Measurements from ENCODE around the gene SLC4A1AP.
A peak's percentile ranks its signal among the peaks of the same experiment; 100 is the strongest.

The SLC4A1AP gene

DNA sequence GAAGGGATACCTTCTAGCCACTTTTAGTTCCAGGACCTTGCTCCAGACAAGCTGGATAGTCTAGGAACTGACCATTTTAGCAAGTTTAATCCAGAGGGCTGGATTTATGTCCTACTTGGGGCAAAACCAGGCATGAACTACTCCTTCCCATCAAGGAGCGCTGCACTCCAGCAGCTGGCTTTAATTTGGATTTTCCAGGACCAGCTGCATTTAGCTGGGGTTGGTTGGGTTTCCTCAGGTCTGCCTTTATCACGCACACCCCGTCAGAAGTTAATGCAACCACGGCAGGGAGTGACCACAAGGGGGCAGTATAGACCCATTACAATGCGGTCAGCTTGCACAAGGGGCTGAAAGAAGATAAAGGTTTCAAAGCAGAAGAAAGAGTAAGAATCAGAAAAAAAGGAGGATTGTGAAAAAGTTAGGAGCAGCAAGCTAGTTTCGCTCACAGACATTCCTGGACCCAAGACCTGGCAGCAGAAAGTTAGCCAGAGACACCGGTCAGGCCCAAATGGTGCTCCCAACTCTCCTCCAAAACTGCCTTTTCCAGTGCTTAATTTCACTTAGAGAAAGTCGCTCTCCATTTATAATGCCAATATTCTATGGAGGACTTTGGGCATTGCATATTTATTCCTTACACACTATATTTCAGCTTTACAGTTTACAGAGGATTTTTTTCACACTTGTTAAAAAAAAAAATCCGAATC, 40.1 kb downstream of the SLC4A1AP start:
- peak; percentile 93 to 94 for DNase-seq (ENCODE audit: low read depth in 2 of 2)

DNA sequence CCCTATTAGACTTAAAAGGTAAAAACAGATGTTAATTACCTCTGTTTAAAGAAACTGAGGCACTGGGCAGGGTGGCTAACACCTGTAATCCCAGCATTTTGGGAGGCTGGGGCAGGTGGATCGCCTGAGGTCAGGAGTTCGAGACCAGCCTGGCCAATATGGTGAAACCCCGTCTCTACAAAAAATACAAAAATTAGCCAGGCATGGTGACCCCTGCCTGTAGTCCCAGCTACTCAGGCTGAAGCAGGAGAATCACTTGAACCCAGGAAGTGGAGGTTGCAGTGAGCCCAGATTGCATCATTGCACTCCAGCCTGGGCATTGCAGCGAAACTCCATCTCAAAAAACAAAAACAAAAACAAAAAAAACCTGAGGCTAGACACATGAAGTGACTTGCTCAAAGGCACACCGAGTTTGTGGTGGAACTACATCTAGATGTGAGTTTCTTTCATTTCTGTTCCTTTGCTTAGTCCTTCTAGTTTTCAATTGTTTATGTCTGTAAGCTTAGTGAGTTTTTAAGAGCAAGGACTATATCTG, 40.7 kb downstream of the SLC4A1AP start:
- no peak for DNase-seq (ENCODE audit: low read depth in 2 of 2)

DNA sequence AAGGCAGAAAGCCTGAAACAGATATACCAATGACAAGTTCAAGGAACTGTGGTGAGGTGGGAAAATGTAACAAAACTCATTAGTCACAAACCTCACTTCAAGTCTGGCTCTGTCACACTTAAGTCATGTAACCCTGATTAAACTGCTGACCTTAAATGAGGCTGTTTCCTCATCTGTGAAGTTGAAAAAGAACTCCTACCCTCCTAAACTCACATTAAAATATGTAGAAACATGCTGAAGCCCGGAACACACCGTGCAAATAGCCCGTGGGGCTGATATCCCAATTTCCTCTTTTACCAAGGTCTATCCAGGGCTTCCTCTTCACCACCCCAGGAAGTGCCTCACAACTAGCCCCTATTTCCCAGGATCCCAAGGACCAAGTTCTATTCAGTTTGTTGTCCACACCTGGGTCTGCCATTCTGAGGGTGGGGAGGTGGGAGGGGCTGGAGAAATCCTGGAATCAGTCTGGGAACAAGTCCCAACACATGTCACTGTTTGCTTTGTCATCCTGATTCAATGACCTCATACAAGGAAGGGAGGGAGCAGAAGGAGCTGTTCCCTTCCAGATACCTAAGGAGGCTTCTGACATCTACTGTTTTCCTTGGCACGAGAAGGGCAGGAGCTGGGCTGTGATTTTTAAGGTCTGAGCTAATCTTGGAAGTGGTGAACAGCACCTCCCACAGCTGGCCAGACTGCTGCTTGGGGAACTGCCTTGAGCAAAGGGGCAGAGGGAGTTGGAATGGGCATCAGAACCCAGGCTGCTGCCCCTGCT, 42.3 kb downstream of the SLC4A1AP start:
- peak; percentile 74 to 75 for DNase-seq (ENCODE audit: low read depth in 2 of 2)

DNA sequence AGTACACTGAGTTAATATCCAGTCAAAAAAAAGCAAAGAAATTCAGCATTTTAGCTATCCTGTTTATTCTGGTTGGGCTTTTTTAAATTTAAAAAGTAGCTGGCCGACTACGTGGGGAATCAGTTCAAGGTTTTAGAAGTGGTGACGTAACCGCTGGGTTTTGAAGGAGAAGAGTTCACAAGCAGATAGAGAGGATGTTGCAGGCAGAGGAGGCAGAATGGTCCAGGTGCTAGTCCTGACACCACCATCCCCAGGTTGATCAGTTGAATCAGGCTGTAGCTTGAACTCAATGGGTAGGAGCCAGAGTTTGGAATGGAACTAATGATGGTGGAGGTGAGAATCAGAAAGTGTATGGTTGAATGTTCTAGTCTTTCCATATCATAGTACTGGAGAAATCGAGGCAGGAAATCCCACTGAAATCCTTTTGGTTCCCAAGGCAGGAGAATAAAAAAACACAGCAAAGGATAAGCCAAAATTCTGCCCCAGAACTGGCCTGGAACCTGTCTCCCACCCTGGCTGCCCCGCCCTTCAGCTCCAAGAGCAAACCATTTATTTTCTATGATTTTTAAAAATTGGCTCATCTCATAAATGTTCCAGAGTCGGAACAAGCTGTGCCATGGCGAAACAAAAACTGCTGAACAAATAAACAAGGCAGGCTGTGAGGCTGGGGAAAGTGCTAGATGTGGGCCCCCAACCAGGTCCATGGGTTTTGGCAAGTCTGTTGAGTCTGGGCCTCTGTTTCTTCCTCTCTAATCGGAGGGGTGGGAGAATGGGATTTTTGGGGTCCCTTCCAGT, 44.0 kb downstream of the SLC4A1AP start:
- no peak for DNase-seq (ENCODE audit: low read depth in 2 of 2)

DNA sequence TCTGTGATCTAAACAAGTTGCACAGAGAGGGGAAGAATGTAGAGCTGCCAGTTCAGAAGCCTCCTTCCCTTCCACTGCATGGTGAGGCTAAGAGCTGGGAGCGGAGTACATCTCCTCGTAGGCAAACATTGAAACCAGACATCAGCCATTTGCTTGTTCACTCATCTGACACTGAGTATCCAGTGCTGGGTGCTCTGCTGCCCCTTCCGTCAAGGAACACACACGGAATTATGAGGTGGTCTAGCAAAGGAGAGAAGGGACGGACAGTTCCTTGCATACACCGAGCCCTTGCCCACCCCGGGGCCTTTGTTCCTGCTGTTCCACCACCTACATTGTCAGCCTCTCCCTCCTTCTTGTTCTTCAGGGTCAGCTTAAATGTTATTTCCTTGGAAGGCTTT, 44.6 kb downstream of the SLC4A1AP start:
- DNase-seq (ENCODE audit: low read depth in 2 of 2): no peak

DNA sequence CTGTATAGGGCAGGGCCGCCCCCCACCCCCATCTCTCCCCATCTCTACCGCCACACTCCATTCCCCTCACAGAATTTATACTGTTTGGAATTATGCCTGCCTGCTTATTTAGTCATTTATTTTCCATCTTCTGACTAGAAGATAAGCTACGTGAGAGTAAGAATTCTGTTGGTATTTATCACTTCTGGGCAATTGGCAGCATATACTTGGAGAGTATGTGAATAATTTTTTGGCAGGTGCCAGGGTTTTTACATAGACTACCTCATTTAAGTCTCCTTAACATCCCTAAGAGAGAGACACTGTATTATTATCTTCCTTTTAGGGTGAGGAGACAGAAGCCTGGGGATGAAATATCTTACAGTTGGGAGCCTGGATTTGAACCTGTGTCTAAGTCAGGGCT, 45.0 kb downstream of the SLC4A1AP start:
- no peak for DNase-seq (ENCODE audit: low read depth in 2 of 2)

DNA sequence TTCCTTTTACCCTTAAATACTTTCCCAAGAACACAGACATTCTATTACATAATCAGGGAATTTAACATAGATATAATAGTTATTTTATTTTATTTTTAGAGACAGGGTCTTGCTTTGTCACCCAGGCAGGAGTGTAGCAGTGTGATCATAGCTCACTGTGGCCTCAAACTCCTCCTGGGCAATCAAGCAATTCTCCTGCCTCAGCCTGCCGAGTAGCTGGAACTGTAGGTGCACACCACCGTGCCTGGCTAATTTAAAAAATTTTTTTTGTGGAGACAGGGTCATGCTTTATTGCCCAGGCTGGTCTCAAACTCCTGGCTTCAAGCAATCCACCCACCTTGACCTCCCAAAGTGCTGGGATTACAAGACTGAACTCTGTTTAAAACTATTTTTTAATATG, 45.6 kb downstream of the SLC4A1AP start:
- DNase-seq (ENCODE audit: low read depth in 2 of 2): no peak

DNA sequence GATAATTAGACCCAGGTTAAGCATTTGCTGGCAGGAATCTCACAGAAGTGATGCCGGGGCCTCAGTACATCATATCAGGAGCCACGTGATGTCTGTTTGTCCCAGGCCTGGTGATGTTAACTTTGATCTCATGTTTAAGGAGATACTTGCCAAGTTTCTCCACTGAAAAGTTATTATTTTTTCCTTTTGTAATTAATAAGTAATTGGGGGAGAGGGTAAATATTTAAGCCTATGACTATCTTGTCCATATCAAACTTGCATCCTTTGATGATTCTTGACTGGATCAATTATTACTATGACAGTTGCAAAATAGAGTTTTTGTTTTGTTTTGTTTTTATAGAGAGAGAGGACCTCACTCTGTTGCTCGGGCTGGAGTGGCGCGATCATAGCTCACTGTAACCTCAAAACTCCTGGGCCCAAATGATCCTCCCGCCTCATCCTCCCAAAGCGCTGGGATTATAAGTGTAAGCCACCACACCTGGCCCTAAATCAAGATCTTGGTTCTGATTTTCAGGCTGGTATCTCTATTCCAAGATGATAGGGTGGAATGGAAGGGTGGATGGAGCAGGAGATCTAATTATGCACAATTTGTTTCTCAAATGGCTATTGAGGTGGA, 46.4 kb downstream of the SLC4A1AP start:
- no peak for DNase-seq (ENCODE audit: low read depth in 2 of 2)

DNA sequence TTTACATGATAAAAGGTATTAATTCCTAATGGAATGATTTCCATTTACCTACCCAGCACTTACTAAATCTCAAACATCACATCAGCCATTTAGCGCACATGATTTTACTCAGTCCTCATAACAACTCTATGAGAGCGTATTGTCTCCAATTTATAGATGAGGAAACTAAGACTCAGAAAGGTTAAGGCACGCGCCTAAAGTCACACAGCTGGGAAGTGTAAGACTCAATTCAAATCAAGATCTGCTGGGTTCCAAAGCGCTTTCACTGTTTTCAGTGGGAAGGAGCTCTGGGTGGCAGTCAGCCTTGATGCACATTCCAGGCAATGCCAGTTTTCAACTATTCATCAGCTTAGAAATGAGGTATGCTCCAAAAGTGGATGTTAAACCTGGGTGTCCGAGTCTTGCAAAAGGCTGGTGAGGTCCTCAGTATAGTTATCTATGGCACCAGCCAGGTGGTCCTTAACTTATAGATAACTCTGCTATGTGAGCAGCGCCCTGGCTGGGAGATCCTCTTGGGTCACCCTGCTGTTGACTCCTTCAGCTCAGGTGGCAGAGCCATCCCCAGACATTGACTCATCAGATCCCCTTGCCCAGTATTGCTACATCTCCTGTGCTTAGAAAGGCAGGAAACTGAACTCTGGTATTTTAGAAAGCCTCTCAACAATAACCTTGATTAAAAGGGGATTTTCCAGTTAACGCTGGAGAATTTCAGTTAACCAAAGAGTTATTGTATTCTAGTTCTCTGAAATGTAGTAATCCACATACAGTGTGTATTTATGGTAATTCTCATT, 47.1 kb downstream of the SLC4A1AP start:
- DNase-seq (ENCODE audit: low read depth in 2 of 2): no peak

DNA sequence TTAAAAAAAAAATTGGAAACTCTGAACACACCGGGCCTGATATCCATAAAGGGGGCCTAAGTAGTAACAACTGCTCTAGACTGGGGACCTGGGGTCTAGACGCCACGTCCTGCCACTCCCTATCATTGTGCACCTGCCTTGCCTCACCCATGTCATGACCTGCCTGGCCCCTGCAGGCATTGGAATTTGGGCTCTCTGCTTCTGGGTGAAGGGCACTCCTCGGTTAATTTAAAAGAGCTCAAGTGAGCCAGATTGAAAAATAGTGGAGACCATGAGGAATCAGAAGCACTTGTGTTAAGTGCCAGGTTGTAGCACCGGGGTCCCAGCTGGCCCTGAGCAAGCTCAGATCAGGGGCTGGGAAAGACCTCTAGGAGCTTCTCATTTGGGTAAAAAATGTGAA, 48.1 kb downstream of the SLC4A1AP start:
- no peak for DNase-seq (ENCODE audit: low read depth in 2 of 2)

DNA sequence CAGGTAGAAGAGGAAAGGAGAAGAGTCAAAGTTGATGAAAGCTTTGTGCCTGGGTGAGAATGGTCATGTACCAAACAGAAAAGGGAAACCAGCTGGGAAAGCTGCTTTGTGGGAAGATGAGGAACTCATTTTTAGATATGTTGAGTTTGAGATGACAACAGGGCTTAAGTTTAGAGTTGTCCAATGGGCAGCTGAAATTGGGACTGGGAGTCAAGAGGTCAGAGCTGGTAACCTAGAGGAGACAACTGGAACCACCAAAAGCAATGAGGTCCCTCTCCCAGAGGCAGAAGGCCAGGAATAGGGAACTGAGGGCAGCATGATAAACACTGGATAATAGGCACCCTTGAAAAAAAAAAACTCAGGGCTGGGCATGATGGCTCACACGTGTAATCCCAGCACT, 48.8 kb downstream of the SLC4A1AP start:
- DNase-seq (ENCODE audit: low read depth in 2 of 2): no peak

DNA sequence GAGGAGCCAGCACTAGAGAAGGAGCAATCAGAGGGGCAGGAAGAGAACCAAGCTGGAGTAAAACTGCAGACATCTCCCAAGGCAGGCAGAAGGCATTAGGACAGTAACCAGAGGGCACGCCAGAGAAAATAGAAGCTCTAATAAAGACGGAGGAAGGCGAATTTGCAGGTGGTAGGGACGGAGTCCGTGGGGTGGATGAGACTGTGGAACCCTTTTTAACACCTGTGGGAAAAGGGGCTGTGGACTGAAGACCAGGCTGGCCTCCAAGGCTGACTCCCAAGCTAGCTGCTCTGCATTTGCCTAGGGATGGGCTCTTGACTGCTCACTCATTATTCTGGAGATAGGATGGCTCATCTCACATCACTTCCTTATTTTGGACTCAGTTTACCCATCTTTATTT, 49.5 kb downstream of the SLC4A1AP start:
- no peak for DNase-seq (ENCODE audit: low read depth in 2 of 2)

DNA sequence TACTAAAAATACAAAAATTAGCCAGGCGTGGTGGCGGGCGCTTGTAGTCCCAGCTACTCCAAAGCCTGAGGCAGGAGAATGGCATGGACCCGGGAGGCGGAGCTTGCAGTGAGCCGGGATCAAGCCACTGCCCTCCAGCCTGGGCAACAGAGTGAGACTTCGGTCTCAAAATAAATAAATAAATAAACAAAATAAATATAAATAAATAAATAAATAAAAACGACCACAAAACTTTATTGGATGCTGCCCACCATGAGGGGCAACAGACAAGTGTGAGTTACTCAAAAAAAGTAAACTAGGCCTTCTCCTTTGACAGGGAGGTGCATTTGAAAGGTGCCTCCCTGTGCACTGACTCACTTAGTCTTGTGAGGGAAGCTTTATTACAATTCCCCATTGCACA, 50.4 kb downstream of the SLC4A1AP start:
- no peak for DNase-seq (ENCODE audit: low read depth in 2 of 2)

DNA sequence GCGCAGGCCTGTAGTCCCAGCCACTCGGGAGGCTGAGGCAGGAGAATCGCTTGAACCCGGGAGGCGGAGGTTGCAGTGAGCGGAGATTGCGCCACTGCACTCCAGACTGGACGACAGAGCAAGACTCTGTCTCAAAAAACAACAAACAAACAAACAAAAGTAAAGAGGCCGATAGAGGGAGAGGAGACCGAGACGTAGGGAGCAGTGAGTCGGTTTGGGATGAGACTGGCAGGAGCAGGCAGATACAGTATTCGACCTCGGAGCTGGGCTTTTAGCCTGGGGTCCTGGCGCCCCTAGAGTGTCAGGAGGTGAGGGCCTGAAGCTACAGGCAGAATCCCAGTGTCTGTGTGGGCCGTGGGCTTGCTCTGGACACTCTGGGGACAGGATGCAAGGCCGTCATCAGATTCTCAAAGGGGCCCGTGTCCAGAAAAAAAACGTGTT, 51.2 kb downstream of the SLC4A1AP start:
- no peak for DNase-seq (ENCODE audit: low read depth in 2 of 2)

DNA sequence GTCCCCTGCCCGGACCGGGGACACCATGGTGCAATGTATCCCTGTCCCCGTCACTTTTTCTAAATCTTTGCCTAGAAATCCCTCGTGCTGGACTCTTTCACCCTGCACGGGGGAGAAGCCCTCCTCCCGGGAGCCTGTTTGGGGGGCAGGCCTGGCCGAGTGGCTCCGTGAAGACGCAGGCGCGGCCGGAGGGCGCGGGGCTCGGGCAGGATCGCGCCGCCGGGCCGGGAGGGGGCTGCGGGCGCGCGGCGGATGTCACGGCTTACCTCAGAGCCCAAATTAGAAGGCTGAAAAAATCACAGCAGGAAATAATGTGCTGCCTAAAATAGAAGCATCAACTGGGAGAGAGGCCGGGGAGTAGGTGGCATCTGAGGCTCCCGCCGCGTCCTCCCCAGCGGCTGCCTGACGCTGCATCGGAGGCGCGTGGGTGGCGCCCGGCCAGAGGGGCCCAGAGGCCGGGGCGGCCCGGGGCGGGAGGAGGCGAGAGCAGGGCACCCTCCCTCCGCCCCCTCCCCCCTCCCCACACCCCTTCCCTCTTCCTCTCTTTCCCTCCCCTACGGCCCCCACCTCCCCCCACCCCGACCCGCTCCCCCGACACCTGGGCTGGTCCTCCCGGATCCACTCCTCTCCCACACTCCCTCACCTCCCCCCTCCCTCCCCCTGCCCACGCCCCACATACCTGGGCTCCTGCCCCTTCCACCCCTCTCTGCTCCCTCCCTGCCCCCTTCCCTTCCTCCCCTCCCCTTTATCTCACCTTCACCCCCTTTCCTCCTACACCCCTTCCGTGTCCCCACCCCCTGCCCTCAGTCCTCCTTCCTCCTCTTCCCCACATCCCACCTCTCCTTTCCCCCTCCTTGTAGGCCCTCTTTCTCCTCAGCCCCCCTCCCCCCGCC, 51.9 kb downstream of the SLC4A1AP start:
- DNase-seq (ENCODE audit: low read depth in 2 of 2): peak in 1 of 2 experiments; percentile 39

DNA sequence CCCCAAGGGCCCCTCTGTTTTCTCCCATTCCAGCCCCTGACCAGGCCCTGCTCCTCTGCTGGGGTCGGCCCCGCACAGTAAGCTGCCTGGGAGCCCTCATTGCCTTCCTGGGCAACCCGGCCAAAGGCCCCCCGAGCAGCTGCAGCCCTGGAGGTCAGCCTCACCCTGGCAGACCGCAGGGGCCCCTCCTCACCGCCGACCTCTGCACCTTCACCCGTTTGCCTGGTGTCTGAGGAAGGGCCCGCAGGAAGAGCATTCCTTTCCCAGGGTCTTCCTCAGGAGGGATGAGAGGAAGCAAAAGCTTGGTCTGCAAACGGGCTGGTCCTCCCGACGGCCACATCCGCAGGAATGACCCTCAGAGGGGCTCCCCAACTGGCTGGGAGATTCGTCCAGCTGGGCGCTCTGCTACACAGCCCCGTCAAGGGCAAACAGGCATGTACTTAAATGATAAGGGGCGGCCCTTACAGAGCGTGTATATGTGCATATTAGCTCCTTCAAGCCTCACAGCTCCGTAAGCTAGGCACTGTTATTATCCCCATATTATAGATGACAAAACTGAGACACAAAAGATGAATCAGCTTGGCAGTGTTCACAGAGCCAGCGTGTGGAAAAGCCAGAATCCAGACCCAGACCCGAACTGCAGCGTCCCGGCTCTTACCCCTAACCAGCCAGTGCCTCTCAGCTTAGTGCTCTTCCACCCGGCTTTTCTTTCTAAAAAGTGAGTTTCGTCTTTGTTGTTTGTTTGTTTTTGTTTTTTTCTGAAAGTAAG, 52.8 kb downstream of the SLC4A1AP start:
- no peak for DNase-seq (ENCODE audit: low read depth in 2 of 2)

DNA sequence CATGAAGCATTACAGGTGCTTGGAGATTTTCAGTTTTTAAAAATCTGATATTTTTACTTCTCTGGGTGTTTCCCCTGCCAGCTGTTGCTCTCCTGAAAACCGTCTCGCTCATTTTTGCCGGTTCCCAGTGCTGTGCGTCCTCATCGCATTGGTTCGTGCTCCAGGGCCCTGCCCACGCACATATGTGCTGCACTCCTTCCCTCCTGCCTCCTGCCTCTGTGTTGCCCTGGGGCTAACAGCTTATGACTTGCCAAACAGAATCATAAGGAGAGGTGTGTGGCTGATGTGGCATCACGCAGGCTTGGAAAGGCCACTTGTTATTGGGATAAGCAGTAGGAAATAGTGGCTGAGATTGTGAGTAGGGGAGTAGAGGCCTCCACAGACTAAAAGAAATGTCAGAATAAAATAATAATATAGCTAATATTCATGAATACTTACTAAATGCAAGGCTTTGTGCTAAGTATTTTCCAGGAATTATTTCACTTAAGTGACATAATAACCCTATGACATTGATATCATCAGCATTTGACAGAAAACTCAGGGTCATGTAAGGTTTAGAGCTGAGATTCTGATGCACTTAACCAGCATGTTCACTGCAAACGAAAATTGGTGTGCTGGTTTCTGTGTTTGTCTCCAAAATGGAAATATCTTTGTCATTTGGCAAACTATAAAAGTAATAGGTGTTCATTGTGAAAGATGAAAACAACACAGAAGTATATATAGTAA, 53.5 kb downstream of the SLC4A1AP start:
- DNase-seq (ENCODE audit: low read depth in 2 of 2): no peak

DNA sequence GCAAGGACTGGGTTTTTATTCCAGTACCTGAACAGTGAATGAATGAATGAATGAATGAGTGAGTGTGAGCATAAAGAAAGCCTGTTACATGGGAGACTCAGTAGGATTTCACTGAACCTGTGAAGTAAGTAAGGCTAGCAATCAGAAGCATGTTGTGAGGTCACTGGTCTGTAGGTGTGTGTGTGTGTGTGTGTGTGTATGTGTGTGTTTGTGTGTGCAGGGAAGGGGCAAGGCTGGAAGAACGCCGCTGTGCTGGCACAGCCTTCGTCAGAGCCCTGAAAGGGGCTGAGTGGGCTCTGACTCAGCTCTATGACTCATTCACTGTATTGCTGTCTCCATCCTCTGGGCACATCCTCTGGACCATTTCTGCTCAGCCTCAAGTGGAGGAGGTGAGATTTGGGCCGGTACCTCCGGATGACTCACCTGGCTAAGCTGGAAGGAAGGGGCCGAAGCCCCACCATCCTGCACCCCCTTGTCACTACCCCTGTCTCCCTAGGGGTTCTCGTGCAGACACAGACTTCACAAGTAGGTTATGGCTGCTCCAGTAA, 56.4 kb downstream of the SLC4A1AP start:
- peak; percentile 74 for DNase-seq (ENCODE audit: low read depth in 2 of 2)

Data from fibroblast of skin of left quadriceps (primary cell).